NCI-H2107 treated with DMSO at 0.1 percent for 48 hours (cell line): ENCODE data around the gene DCAF5.
"Not testable (repeated sequence)": the region's sequence is repeated elsewhere in the genome, so short reads cannot be mapped to it uniquely, and the experiment has no call there.

Source experiments
- DNase-seq: peaks from one replicate; lab custom pipeline; 2025; ENCODE audit not compliant: unreplicated experiment; lab: John Stamatoyannopoulos, UW

The DCAF5 gene

GRCh38 chr14:69096781-69097475 is 56.0 kb downstream of the DCAF5 start:
- DNase-seq = no peak

GRCh38 chr14:69096246-69096645 is 56.7 kb downstream of the DCAF5 start:
- no peak for DNase-seq

GRCh38 chr14:69094481-69094880 is 58.4 kb downstream of the DCAF5 start:
- DNase-seq = no peak

GRCh38 chr14:69093631-69094421 is 59.1 kb downstream of the DCAF5 start:
- no peak for DNase-seq

- DNase-seq = no peak
These were observed 60.0 kb downstream of the DCAF5 start for GRCh38 chr14:69092840-69093422.

GRCh38 chr14:69091695-69092094 is 61.2 kb downstream of the DCAF5 start:
- no peak for DNase-seq

GRCh38 chr14:69091006-69091405 is 61.9 kb downstream of the DCAF5 start:
- DNase-seq = no peak

GRCh38 chr14:69090187-69090789 is 62.6 kb downstream of the DCAF5 start:
- peak; percentile 35 for DNase-seq

GRCh38 chr14:69089046-69089445 is 63.9 kb downstream of the DCAF5 start:
- no peak for DNase-seq

GRCh38 chr14:69088586-69088985 is 64.3 kb downstream of the DCAF5 start:
- DNase-seq = no peak

GRCh38 chr14:69087061-69087461 is 65.9 kb downstream of the DCAF5 start:
- DNase-seq = no peak

GRCh38 chr14:69086537-69086936 is 66.4 kb downstream of the DCAF5 start:
- no peak for DNase-seq

GRCh38 chr14:69084023-69084422 is 68.9 kb downstream of the DCAF5 start:
- no peak for DNase-seq

- no peak for DNase-seq
These were observed 69.7 kb downstream of the DCAF5 start for GRCh38 chr14:69083181-69083580.

GRCh38 chr14:69081271-69081670 is 71.6 kb downstream of the DCAF5 start:
- no peak for DNase-seq

GRCh38 chr14:69079747-69080146 is 73.2 kb downstream of the DCAF5 start:
- DNase-seq = no peak

GRCh38 chr14:69079188-69079742 is 73.7 kb downstream of the DCAF5 start:
- no peak for DNase-seq

- no peak for DNase-seq
These were observed 75.1 kb downstream of the DCAF5 start for GRCh38 chr14:69077841-69078240.

GRCh38 chr14:69077185-69077584 is 75.7 kb downstream of the DCAF5 start:
- not testable (repeated sequence) for DNase-seq

GRCh38 chr14:69076341-69076740 is 76.6 kb downstream of the DCAF5 start:
- no peak for DNase-seq

- no peak for DNase-seq
These were observed 79.0 kb downstream of the DCAF5 start for GRCh38 chr14:69073915-69074314.
